GM12891 (cell line): ENCODE data around the gene C1QL4.
"Not testable (repeated sequence)": the region's sequence is repeated elsewhere in the genome, so short reads cannot be mapped to it uniquely, and the experiment has no call there.

ENCODE experiments used
- DNase-seq: peaks from one replicate; pipeline ENCODE4 v3.0.0; 2011; ENCODE audit warnings: low spot score; ENCODE audit not compliant: insufficient read length
- FAIRE-seq: peaks from 2 replicates; lab custom pipeline; 2011; peaks lifted over from hg19 to GRCh38; lab: Jason Lieb, UNC
- PAX5 ChIP-seq: IDR thresholded peaks from 2 replicates; pipeline ENCODE4 v1.6.1; 2011; ENCODE audit warnings: low read length, moderate library complexity, mild to moderate bottlenecking; ENCODE audit not compliant: insufficient read depth, severe bottlenecking
- POLR2A ChIP-seq: IDR thresholded peaks from 2 replicates; pipeline ENCODE4 v1.6.1; 2011; ENCODE audit warnings: low read depth, low read length, control low read depth
- POLR2AphosphoS5 ChIP-seq: IDR thresholded peaks from 2 replicates; pipeline ENCODE4 v1.6.1; 2011; ENCODE audit warnings: low read depth, low read length, control low read depth
- POU2F2 ChIP-seq: IDR thresholded peaks from 2 replicates; pipeline ENCODE4 v1.6.1; 2011; ENCODE audit warnings: low read depth, mild to moderate bottlenecking, control low read depth, low read length, moderate library complexity
- SPI1 ChIP-seq: IDR thresholded peaks from 2 replicates; pipeline ENCODE4 v1.6.1; 2011; ENCODE audit warnings: low read depth, low read length, control low read depth
- TAF1 ChIP-seq: IDR thresholded peaks from 2 replicates; pipeline ENCODE4 v1.6.1; 2011; ENCODE audit warnings: low read depth, low read length, control low read depth

C1QL4 gene

DNA sequence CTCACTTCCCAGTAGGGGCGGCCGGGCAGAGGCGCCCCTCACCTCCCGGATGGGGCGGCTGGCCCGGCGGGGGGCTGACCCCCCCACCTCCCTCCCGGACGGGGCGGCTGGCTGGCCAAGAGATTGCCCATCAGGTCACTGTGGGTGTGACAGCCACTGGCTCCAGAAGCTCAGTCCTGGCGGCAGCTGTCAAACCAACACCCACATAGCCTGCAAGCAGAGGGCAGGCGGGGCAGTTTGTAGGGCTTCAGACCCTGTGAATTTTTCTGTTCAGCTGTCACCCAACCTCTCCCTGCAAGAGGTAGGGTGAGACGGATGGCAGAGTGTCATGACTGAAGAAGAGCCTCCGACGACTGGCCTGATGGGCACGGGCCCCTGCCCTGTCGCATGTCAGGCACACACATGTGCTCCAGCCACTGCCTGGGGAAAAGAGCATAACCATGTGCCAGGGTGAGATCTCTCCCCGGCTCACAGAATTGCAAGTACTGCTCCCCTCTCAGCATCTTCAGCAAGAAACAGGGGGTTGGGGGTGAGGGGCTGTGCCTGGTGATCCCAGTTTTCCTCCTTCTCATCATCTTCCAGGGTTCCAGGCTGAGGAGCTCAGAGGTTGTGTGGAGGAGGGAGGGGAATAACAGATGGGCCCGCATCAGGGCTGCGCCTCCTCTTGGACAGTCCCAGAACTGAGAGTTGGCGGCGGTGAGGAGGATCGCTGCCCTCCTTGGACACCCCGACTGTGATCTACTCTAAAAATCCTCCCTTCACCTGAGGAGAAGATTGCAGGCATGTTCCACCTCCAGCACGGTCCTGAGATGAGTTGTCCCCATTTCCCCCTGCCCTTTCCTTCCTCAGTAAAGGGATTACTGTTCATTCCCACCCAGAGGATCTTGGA lies 53.2 kb downstream of the C1QL4 start:
- no peak for TF ChIP-seq TAF1
- no peak for TF ChIP-seq POU2F2
- no peak for TF ChIP-seq POLR2A
- TF ChIP-seq SPI1 = no peak
- TF ChIP-seq POLR2AphosphoS5 = no peak
- no peak for TF ChIP-seq PAX5
- DNase-seq (no peak), FAIRE-seq (no peak)

DNA sequence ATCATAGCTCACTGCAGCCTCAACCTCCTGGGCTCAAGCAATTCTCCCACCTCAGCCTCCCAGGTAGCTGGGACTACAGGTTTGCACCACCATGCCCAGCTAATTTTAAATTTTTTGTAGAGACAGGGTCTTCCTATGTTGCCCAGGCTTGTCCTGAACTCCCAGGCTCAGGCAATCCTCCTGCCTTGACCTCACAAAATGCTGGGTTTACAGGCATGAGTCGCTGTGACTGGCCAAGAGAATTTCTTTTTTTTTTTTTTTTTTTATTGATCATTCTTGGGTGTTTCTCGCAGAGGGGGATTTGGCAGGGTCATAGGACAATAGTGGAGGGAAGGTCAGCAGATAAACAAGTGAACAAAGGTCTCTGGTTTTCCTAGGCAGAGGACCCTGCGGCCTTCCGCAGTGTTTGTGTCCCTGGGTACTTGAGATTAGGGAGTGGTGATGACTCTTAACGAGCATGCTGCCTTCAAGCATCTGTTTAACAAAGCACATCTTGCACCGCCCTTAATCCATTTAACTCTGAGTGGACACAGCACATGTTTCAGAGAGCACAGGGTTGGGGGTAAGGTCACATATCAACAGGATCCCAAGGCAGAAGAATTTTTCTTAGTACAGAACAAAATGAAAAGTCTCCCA lies 54.1 kb downstream of the C1QL4 start:
- not testable (repeated sequence) for FAIRE-seq, DNase-seq
